GM23338 (cell line): Measurements from ENCODE around the gene ZNF174.

Source experiments
- CTCF ChIP-seq, 2 experiments: fragments of 200-600 bp in 1 of 2; sonication (generic) in 1 of 2; conservative IDR thresholded peaks; 2 replicates each; pipeline versions ENCODE4 v1.5.1 to v1.6.1; 2016 to 2017; ENCODE audit warnings: antibody characterized with exemption in 2 of 2, low read depth in 2 of 2, mild to moderate bottlenecking in 2 of 2, moderate library complexity in 1 of 2
- EZH2 ChIP-seq: fragments of 200-600 bp; sonication (generic); IDR thresholded peaks from one replicate; pipeline ENCODE4 v1.8.0; 2017; ENCODE audit warnings: antibody characterized with exemption, mild to moderate bottlenecking, low read depth; ENCODE audit not compliant: unreplicated experiment
- EZH2phosphoT487 ChIP-seq: fragments of 200-600 bp; sonication (generic); IDR thresholded peaks from one replicate; pipeline ENCODE4 v1.8.1; 2018; ENCODE audit warnings: antibody characterized with exemption; ENCODE audit not compliant: unreplicated experiment
- JUNB ChIP-seq: IDR thresholded peaks from one replicate; pipeline ENCODE4 v1.6.1; 2016; ENCODE audit warnings: antibody characterized with exemption; ENCODE audit not compliant: unreplicated experiment
- POLR2AphosphoS5 ChIP-seq: IDR thresholded peaks from 2 replicates; pipeline ENCODE4 v1.6.1; 2016; ENCODE audit warnings: antibody characterized with exemption, low read depth

- TF ChIP-seq CTCF (conservative IDR thresholded peaks at IDR 0.05; ENCODE audit: low read depth in 2 of 2) (no peak), EZH2 (no peak), JUNB (no peak), POLR2AphosphoS5 (no peak), EZH2phosphoT487 (no peak)
Observed at GRCh38 chr16:3389663-3390338, 11.2 kb upstream of the ZNF174 start.
